PC-9 (cell line): ENCODE data around the gene PCDHGC3. TPM values are rescaled to one million over a fixed set of nuclear protein-coding genes. Genes with fewer than 3 reads are reported as not detected.

Source experiments
- BruUV-seq: library from RNA; stranded (reverse); fragments of 400-500 nt; replicated peaks from 2 replicates; lab custom pipeline; 2021; lab: Mats Ljungman, UMichigan
- CTCF ChIA-PET: fragments of 300-600 bp; sonication (Branson Sonifier 250); formaldehyde crosslinking; loops from one replicate; lab custom pipeline; 2022; ENCODE audit warnings: antibody characterized with exemption; lab: Charles Lee
- POLR2A ChIA-PET: fragments of 300-600 bp; sonication (Branson Sonifier 250); formaldehyde crosslinking; loops from one replicate; lab custom pipeline; 2022; ENCODE audit warnings: antibody characterized with exemption; ENCODE audit not compliant: unreplicated experiment; lab: Charles Lee
- DNase-seq, 2 experiments: peaks; one replicate each; pipeline versions ENCODE4 v3.0.0 to v3.0.0-alpha.2; 2015 to 2022; ENCODE audit warnings: mixed read lengths in 1 of 2
- H2AFZ ChIP-seq: fragments of 200-600 bp; sonication (generic); 2 replicates; pipeline ENCODE4 v1.8.1; 2017; ENCODE audit warnings: antibody characterized with exemption
- H3F3A ChIP-seq: fragments of 200-600 bp; sonication (generic); 2 replicates; pipeline ENCODE4 v1.8.1; 2017; ENCODE audit warnings: antibody characterized with exemption, mild to moderate bottlenecking, low read depth; ENCODE audit not compliant: insufficient read depth
- H3K27ac ChIP-seq: fragments of 200-600 bp; sonication (generic); 2 replicates; pipeline ENCODE4 v1.6.1; 2016; ENCODE audit warnings: mixed run types
- H3K27me3 ChIP-seq: fragments of 200-600 bp; sonication (generic); 2 replicates; pipeline ENCODE4 v1.6.1; 2016; ENCODE audit warnings: low read depth, mixed run types; ENCODE audit not compliant: insufficient read depth
- H3K36me3 ChIP-seq: fragments of 200-600 bp; sonication (generic); 2 replicates; pipeline ENCODE4 v1.6.1; 2016; ENCODE audit warnings: low read depth, mixed run types
- H3K4me1 ChIP-seq: fragments of 200-600 bp; sonication (generic); replicated peaks from 2 replicates; pipeline ENCODE4 v1.6.1; 2016; ENCODE audit warnings: mixed run types; ENCODE audit not compliant: insufficient read depth
- H3K4me2 ChIP-seq: fragments of 200-600 bp; sonication (generic); 2 replicates; pipeline ENCODE4 v1.6.1; 2017; ENCODE audit warnings: mixed run types
- H3K4me3 ChIP-seq: fragments of 200-600 bp; sonication (generic); 2 replicates; pipeline ENCODE4 v1.6.1; 2016; ENCODE audit warnings: mixed run types
- H3K79me2 ChIP-seq: fragments of 200-600 bp; sonication (generic); 2 replicates; pipeline ENCODE4 v1.6.1; 2017; ENCODE audit warnings: low read depth, mixed run types
- H3K9me2 ChIP-seq: fragments of 200-600 bp; sonication (generic); 2 replicates; pipeline ENCODE4 v1.8.1; 2017; ENCODE audit warnings: mild to moderate bottlenecking; ENCODE audit not compliant: insufficient read depth
- H3K9me3 ChIP-seq: fragments of 200-600 bp; sonication (generic); 2 replicates; pipeline ENCODE4 v1.8.1; 2016; ENCODE audit warnings: low read depth; ENCODE audit not compliant: insufficient read depth
- H4K20me1 ChIP-seq: fragments of 200-600 bp; sonication (generic); 2 replicates; pipeline ENCODE4 v1.8.1; 2017; ENCODE audit not compliant: insufficient read depth
- CTCF ChIP-seq: fragments of 200-600 bp; sonication (generic); conservative IDR thresholded peaks from 2 replicates; pipeline ENCODE4 v1.6.1; 2017; ENCODE audit warnings: mixed run types, antibody characterized with exemption, mild to moderate bottlenecking, moderate library complexity
- EZH2 ChIP-seq: fragments of 200-600 bp; sonication (generic); IDR thresholded peaks from 2 replicates; pipeline ENCODE4 v1.8.0; 2017; ENCODE audit warnings: antibody characterized with exemption, low read depth
- intact Hi-C: fragments of 100-400 bp; cut with micrococcal nuclease; formaldehyde crosslinking; loops from one replicate; pipeline ENCODE4 v1.10.0; 2022; ENCODE audit not compliant: unreplicated experiment
- total RNA-seq: library from RNA; stranded (reverse); gene quantifications from 2 replicates; pipeline ENCODE4 v1.2.3, GENCODE V29; 2021

Gene PCDHGC3
- total RNA-seq, 1 experiment from 2014 or later = 0.50 TPM

- Histone ChIP-seq H4K20me1 (no peaks in the 10 kb centered on the region), H3F3A (no peaks in the 10 kb centered on the region), H3K79me2 (no peaks in the 10 kb centered on the region), H3K4me2 (no peak overlapping the region), H3K36me3 (no peaks in the 10 kb centered on the region), H3K9me2 (no peaks in the 10 kb centered on the region), H2AFZ (no peak overlapping the region), H3K27me3 (peaks cover 11% of the 10 kb centered on the region), H3K4me3 (no peak overlapping the region), H3K9me3 (no peaks in the 10 kb centered on the region), H3K4me1 (no peaks in the 10 kb centered on the region), H3K27ac (no peak overlapping the region)
- ChIA-PET CTCF (no interaction called here), POLR2A (no interaction called here)
- intact Hi-C loops = no loop called here
- DNase-seq = no peak
- TF ChIP-seq EZH2 (no peak), CTCF (no peak)
- no TSS peak for BruUV-seq
These were observed 10.3 kb downstream of the PCDHGC3 start for GRCh38 chr5:141486091-141486490.

- Histone ChIP-seq H2AFZ (no peak overlapping the region), H3K36me3 (no peaks in the 10 kb centered on the region), H4K20me1 (no peaks in the 10 kb centered on the region), H3K79me2 (no peaks in the 10 kb centered on the region), H3K4me1 (no peaks in the 10 kb centered on the region), H3K4me2 (no peak overlapping the region), H3K4me3 (no peak overlapping the region), H3K9me2 (no peaks in the 10 kb centered on the region), H3K27me3 (peaks cover 11% of the 10 kb centered on the region), H3K27ac (no peak overlapping the region), H3K9me3 (no peaks in the 10 kb centered on the region), H3F3A (no peaks in the 10 kb centered on the region)
- no peak for DNase-seq
- intact Hi-C loops = no loop called here
- ChIA-PET CTCF (no interaction called here), POLR2A (no interaction called here)
- BruUV-seq = no TSS peak
- no peak for TF ChIP-seq CTCF
- no peak for TF ChIP-seq EZH2
These were observed 11.4 kb downstream of the PCDHGC3 start for GRCh38 chr5:141487131-141487530.

- Histone ChIP-seq H3K4me2 (no peak within 1 kb of the TSS), H3F3A (no peaks in the 10 kb centered on the region), H3K9me2 (no peaks in the 10 kb centered on the region), H3K4me3 (no peak within 1 kb of the TSS), H3K4me1 (no peaks in the 10 kb centered on the region), H3K27me3 (peaks cover 24% of the 10 kb centered on the region), H4K20me1 (no peaks in the 10 kb centered on the region), H2AFZ (no peak within 1 kb of the TSS), H3K9me3 (no peaks in the 10 kb centered on the region), H3K27ac (no peak within 1 kb of the TSS), H3K79me2 (no peaks in the 10 kb centered on the region), H3K36me3 (no peaks in the 10 kb centered on the region)
- DNase-seq = no peak
- ChIA-PET POLR2A (no interaction called here), CTCF (no interaction called here)
- no TSS peak for BruUV-seq
- intact Hi-C loops = no loop called here
- TF ChIP-seq CTCF (no peak), EZH2 (no peak)
These were observed 13.1 kb downstream of the PCDHGC3 start, which contains the start of gene PCDHGC5 for GRCh38 chr5:141488591-141489561. Gene PCDHGC5, plus strand, starts transcription at chr5:141489081. Its CDS starts 160 bp downstream, at chr5:141489241.
